ENCODE data around the gene MTA2. TPM values are rescaled to one million over a fixed set of nuclear protein-coding genes. Genes with fewer than 3 reads are reported as not detected.

MTA2 gene
- total RNA-seq, 4 donors from 2014 or later: 50.9 to 87.4 (median 61.6) TPM

DNA sequence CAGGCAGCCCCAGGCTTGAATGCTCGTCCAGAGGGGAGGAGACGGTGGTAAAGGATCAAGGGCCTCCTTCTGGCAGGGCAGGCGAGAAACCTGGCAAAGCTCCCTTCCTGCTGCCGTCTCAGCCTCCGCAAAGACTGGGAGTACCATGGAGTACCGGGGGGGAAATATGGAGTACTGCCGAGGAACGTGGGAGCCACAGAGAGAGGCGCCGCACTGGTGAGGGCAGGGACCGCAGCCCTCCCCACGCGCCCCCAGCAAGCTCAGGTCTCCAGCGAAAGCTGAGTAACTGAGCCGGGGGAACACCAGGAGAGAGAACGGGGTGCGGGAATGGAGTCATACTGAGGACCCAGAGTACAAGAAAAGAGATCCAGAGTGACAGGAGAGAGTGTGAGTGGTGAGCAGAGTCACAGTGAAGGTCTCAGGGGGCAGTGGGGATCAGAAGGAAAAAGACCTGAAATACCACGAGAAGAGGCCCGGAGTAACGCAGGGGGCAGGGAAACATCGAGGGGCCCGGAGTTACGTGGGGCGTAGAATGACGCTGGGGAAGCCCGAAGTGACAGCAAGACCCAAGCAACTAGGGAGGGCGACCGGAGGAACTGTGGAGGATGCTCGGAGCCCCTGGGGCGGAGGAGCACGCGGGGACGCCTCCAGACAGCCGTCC is 10.2 kb upstream of the MTA2 start:
- TF ChIP-seq, protein P1, sequence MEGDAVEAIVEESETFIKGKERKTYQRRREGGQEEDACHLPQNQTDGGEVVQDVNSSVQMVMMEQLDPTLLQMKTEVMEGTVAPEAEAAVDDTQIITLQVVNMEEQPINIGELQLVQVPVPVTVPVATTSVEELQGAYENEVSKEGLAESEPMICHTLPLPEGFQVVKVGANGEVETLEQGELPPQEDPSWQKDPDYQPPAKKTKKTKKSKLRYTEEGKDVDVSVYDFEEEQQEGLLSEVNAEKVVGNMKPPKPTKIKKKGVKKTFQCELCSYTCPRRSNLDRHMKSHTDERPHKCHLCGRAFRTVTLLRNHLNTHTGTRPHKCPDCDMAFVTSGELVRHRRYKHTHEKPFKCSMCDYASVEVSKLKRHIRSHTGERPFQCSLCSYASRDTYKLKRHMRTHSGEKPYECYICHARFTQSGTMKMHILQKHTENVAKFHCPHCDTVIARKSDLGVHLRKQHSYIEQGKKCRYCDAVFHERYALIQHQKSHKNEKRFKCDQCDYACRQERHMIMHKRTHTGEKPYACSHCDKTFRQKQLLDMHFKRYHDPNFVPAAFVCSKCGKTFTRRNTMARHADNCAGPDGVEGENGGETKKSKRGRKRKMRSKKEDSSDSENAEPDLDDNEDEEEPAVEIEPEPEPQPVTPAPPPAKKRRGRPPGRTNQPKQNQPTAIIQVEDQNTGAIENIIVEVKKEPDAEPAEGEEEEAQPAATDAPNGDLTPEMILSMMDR (IDR thresholded peaks at IDR 0.05; ENCODE audit: low read depth): no peak

DNA sequence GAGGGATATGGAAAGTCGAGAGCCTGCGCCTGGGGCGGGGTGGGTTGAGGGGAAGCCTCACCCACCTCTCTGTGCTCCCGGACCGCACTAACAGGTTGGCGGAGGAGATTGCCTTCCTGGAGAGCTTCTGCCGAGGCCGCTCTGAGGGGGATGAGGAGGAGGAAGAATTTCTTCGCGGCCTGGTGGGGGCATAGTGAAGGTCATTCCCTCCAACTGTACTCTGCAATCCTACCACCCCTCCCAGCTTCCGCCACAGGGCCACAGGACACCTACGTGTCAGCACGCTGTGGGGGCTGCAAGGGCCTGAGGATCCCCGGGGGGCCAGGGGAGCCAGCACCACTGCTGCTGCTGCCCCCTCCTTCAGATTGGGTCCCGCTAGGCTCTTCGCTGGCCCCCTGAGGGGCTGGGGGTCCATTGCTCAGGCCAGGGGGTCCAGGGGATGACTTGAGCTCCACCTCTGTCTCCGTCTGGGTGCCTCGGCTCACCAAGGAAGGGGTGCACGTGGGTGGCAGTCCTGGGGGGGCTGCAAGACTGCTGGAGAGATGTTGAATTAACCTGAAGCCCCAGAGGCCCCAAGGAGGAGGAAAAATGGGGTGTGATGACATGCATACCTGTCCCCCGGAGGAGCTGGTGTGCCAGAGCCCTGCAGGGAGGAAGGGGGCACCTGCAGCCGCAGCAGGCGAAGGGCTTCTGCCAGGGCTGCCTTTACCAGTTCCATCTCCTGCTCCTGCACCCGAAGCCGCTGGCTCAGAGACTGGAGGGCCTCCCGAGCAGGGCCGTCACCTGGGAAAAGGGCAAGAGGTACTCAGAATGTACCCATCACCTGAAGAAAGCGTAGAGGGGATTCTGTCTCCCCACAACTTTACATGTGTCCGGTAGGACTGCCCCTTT is 9.4 kb upstream of the MTA2 start:
- TF ChIP-seq, protein P1 (IDR thresholded peaks at IDR 0.05; ENCODE audit: low read depth): no peak

DNA sequence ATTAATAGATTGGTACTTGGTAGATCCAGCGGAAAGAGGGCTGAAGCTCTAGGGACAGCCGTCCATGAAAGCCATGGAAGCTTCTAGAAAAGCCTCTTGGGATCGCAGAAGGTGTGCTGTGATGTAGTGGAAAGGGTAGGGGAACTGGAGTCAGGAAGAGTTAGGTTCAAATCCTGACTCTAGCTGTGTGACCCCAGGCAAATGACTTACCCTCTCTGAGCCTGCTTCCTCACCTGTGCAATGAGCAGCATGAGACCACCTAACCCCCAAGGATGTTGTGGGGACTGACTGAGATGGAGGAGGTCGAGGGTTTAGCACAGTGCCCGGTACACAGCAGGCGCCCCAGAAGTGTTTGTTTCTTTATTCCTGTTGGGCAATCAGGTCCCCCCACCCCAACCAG is 8.7 kb upstream of the MTA2 start:
- TF ChIP-seq, protein P1 (IDR thresholded peaks at IDR 0.05; ENCODE audit: low read depth): no peak

DNA sequence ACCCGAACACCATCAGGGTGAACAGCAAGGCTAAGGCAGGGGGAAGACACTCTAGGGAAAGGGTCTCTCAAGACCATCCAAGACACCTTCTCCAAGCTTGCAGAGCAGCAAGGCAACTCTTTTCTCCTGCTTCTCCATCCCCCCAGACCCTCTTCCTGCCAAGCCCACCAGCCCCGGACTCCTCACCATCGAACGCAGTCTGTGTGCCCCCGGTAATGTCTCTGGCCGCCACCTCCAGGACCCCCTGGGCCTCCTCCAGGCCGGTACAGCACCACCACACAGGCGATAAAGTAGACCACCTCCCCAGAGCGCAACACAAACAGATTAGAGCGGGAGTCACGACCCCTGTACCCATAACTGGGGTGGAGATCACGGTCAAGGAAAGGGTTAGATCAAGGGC is 7.1 kb upstream of the MTA2 start:
- TF ChIP-seq, protein P1 (IDR thresholded peaks at IDR 0.05; ENCODE audit: low read depth): no peak

DNA sequence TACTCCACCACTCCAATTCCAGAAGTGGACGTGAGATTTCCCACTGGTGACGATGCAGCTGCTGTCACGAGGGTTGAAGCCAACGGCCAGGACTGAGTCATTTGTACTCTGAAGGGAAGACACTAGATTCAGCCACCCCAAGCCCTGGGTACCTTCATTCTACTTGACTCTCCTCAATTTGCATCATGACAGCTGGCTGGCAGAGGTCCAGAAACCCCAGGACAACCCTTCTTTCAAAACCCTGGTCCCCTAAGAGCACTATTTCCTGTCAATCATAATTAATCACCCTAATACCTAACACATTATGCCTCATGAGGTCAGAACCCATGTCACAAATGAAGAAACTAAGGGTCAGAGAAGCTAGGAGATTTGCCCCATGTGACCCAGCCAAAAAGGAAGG is 6.0 kb upstream of the MTA2 start:
- TF ChIP-seq, protein P1 (IDR thresholded peaks at IDR 0.05; ENCODE audit: low read depth): no peak

DNA sequence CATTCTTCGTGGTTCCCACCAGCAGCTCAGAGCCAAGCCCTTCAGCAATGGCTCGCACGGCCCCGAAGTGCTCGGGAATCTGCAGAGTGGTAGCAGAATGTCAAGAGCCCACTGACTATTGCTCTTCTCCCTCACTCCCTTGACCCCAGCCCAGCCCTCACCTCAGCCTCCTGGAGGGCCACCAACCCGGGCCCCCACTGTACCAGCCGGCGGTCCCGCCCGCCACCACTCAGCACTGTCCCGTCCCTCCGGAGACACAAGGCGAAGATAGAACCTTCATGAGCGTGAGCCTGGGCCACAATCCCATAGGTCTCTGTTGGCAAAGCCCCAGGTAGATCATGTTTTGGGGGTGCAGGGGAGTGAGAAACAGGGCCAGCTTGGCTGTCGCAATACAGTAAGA is 4.2 kb upstream of the MTA2 start:
- TF ChIP-seq, protein P1 (IDR thresholded peaks at IDR 0.05; ENCODE audit: low read depth): no peak

DNA sequence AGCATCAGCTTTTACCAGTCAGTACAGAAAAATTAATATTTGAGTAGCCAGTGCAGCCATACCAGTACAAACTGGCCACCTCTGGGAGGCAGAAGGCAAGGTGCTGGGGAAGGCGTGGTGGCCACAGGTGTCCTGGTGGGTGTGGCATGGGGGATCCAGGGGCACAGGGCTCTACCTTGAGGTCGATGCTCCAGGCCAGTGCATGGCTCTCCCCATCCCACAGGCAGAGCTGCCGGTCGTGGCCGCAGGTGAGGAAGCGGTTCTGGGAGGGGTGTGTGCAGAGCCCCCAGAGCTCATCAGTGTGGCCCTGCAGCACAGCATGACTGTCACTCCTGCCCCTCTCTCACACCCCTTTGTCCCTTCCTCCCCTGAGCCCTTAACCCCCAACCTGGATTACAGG is 3.8 kb upstream of the MTA2 start:
- TF ChIP-seq, protein P1 (IDR thresholded peaks at IDR 0.05; ENCODE audit: low read depth): no peak

All from subcutaneous adipose tissue (tissue), 4 donors.